Ovary (tissue), 9 donors: ENCODE results near the gene FAS. TPM values are rescaled to one million over a fixed set of nuclear protein-coding genes. Genes with fewer than 3 reads are reported as not detected.

ENCODE experiments used
- DNase-seq, 5 donors: peaks; one replicate each; pipeline ENCODE4 v3.0.0-alpha.2; 2019 to 2020
- H3K27ac ChIP-seq, 2 donors: fragments of 200-600 bp; one replicate each; pipeline versions ENCODE4 v1.5.1 to v1.8.0; 2019 to 2022
- H3K27me3 ChIP-seq: fragments of 200-600 bp; one replicate; pipeline ENCODE4 v1.8.0; 2022
- H3K36me3 ChIP-seq: fragments of 200-600 bp; sonication (generic); one replicate; pipeline ENCODE4 v1.5.1; 2019
- H3K4me1 ChIP-seq: one replicate; pipeline ENCODE4 v1.8.1; 2013; ENCODE audit warnings: mild to moderate bottlenecking, moderate library complexity; ENCODE audit not compliant: insufficient read depth
- H3K4me3 ChIP-seq: fragments of 200-600 bp; sonication (generic); one replicate; pipeline ENCODE4 v1.5.1; 2017
- H3K9me3 ChIP-seq, 2 donors: fragments of 200-600 bp in 1 of 2; sonication (generic) in 1 of 2; one replicate each; pipeline versions ENCODE4 v1.5.1 to v1.8.1; 2013 to 2019; ENCODE audit warnings: mild to moderate bottlenecking in 1 of 2, moderate library complexity in 1 of 2
- EP300 ChIP-seq: sonication (generic); formaldehyde crosslinking; IDR thresholded peaks from one replicate; pipeline ENCODE4 v1.6.1; 2017; ENCODE audit warnings: antibody characterized with exemption
- POLR2A ChIP-seq: fragments of 450-650 bp; IDR thresholded peaks from one replicate; pipeline ENCODE4 v1.6.1; 2017; ENCODE audit warnings: antibody characterized with exemption, mild to moderate bottlenecking, moderate library complexity
- WGBS, 3 donors: extraction: QIAGEN DNeasy Blood & Tissue Kit in 1 of 3; methylation state at CpG; one replicate each; pipeline versions ENCODE4 v1.1.5 to v1.1.7; 2013 to 2017; 5-methylcytosine and 5-hydroxymethylcytosine counted together
- intact Hi-C, 4 donors: fragments of 100-400 bp; cut with DNase I; formaldehyde crosslinking; loops; one replicate each; pipeline versions ENCODE4 v1.11.0 to v1.15.1; 2022 to 2023
- polyA plus RNA-seq, 2 donors: library from polyadenylated mRNA; stranded (reverse); fragments of 200-250 nt in 1 of 2; fragments of 350-450 nt in 1 of 2; fragmentation: Illumina TruSeq in 1 of 2; extraction: RNeasy Lipid Tissue Mini Kit (QIAGEN cat#74804) in 1 of 2; gene quantifications; one replicate each; pipeline ENCODE4 v1.2.3, GENCODE V29; 2013 to 2014
- total RNA-seq, 7 donors: library from RNA; depleted of rRNA in 2 of 7; stranded (reverse); fragments of >200 nt in 2 of 7; fragmentation: NEBNext Ultra II Directional in 3 of 7; extraction: Animal tissue kit (Norgen Biotek cat#: 25700) in 3 of 7; gene quantifications; one replicate each; pipeline versions ENCODE4 v1.1.0 to v1.2.4, GENCODE V29; 2016 to 2023
- TF ChIP-seq, protein P1 (sequence below), 3 donors: fragments of 450-650 bp in 2 of 3; fragments of 200-600 bp in 1 of 3; IDR thresholded peaks; one replicate each; pipeline versions ENCODE4 v1.5.1 to v1.8.0; 2016 to 2022; ENCODE audit warnings: antibody characterized with exemption in 3 of 3, mild to moderate bottlenecking in 1 of 3
- donor health status: DM: no; HTN: no; CAD: no; lungs with moderate emphysema.
- donor health status: DM: no; HTN: no; CAD: no.
- donor health status: Bipolar disorder and iron deficiency.
- donor health status: DM: yes; HTN: yes; CAD: no.
- donor health status: DM: no; HTN: no; CAD: no.
- donor health status: DM: yes; HTN: yes; CAD: no.

Gene FAS
- total and polyA plus RNA-seq, 9 donors, result 33.1 to 75.9 (median 43.5) TPM

DNA sequence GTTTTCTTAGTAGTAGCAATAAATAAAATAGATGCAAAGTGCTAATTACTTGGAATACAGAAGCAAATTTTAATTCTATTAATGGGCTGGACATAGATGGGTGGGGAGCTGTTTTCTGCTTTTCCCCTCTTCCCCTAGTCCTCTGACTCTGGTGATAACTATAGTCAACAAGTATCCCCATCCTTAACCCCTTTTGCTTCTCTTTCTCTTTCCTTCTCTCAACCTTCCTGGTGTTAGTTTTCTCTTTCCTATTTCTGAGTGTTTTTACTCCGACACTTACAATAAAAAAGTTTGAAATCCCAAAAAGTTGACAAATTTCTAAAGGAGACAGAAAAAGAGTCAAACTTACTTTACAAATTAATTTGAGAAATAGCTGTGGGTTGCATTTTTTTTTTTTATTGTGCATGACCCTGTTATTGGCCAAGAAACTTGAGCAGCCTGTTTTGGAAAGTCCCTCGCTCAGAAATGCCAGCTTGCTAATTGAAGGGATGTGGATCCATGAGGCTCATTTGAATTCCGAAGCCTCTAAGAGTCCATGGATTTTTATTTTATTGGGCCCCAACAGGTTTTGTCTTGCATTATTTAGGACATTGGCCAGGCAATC lies 2.4 kb downstream of the FAS start:
- Histone ChIP-seq H3K4me1 (peaks cover 7% of the 10 kb centered on the region), H3K36me3 (no peaks in the 10 kb centered on the region), H3K4me3 (peak overlapping the region; percentile 88), H3K27ac (peak overlapping the region; percentile 35 to 99), H3K27me3 (no peaks in the 10 kb centered on the region), H3K9me3 (no peaks in the 10 kb centered on the region)
- TF ChIP-seq POLR2A (no peak), EP300 (no peak)
- TF ChIP-seq, protein P1, sequence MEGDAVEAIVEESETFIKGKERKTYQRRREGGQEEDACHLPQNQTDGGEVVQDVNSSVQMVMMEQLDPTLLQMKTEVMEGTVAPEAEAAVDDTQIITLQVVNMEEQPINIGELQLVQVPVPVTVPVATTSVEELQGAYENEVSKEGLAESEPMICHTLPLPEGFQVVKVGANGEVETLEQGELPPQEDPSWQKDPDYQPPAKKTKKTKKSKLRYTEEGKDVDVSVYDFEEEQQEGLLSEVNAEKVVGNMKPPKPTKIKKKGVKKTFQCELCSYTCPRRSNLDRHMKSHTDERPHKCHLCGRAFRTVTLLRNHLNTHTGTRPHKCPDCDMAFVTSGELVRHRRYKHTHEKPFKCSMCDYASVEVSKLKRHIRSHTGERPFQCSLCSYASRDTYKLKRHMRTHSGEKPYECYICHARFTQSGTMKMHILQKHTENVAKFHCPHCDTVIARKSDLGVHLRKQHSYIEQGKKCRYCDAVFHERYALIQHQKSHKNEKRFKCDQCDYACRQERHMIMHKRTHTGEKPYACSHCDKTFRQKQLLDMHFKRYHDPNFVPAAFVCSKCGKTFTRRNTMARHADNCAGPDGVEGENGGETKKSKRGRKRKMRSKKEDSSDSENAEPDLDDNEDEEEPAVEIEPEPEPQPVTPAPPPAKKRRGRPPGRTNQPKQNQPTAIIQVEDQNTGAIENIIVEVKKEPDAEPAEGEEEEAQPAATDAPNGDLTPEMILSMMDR (IDR thresholded peaks at IDR 0.05), result no peak
- 10 to 14% (median 11%) methylated on average over 3 of the region's 3 CpGs for WGBS, 3 donors
- no peak for DNase-seq
- intact Hi-C loops, result loop anchor here in 1 of 4 donors (5.0 kb wide), 1 partner anchor 56 kb away; no protein-coding TSS in a partner anchor

DNA sequence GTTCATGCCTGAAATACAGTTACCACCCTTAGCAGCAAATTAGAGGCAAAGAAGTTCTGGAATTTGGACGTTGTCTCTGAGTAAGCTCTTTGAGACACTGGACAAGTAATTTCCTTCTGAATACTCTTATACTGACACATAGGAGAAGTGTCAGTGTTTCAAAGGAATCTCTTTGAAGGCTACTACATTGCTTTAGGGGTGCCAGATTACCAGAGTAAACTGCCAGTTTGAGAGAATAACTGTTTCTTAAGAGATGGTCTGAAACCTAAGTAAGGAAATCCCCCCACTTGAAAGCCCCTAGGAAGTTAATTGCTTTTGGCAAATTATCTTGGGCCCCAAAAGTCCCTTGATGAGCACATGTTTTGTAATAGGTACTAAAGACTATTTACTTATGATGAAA lies 3.4 kb downstream of the FAS start:
- Histone ChIP-seq H3K9me3 (no peaks in the 10 kb centered on the region), H3K27me3 (no peaks in the 10 kb centered on the region), H3K27ac (peak overlapping the region in 1 of 2 donors; percentile 99), H3K36me3 (no peaks in the 10 kb centered on the region), H3K4me3 (peak overlapping the region; percentile 88), H3K4me1 (peaks cover 10% of the 10 kb centered on the region)
- 6 to 10% (median 9%) methylated on average over 1 of the region's 1 CpG for WGBS, 3 donors
- TF ChIP-seq EP300 (no peak), POLR2A (no peak)
- TF ChIP-seq, protein P1 (IDR thresholded peaks at IDR 0.05), result no peak
- intact Hi-C loops, result loop anchor here in 1 of 4 donors (5.0 kb wide), 1 partner anchor 57 kb away; no protein-coding TSS in a partner anchor
- no peak for DNase-seq

DNA sequence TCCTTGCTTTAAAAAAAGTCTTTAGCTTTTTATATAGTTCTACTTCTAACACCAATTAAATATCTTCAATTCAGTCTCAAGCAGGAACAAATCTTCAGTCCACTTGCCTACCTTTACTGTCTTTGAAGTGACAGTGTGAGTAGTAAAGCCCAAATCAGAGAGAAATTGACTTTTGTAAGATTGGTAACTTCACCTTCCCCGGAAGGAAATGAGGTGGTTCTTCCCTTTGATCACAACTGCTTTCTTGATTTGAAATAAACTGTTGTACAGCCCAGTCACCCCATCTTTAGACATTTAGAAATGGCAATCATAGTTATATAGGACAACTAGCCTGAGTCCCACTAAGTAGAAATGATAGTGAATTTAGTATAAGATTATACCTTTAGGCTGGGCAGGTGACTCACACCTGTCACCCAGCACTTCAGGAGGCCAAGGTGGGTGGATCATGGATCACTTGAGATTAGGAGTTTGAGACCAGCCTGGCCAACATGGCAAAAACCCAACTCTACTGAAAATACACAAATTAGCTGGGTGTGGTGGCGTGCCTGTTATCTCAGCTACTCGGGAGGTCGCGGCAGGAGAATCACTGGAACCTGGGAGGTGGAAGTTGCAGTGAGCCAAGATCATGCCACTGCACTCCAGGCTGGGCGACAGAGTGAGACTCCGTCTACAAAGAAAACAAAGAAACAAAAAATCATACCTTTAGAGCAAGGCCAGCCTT lies 4.7 kb downstream of the FAS start:
- no peaks in the 10 kb centered on the region for H3K9me3 ChIP-seq
- no peaks in the 10 kb centered on the region for H3K36me3 ChIP-seq
- TF ChIP-seq, protein P1 (IDR thresholded peaks at IDR 0.05), result no peak
- TF ChIP-seq EP300 (no peak), POLR2A (no peak)
- H3K27me3 ChIP-seq, result no peaks in the 10 kb centered on the region
- H3K27ac ChIP-seq, result peak overlapping the region; percentile 67 to 99
- DNase-seq, result no peak
- intact Hi-C loops, result no loop called here
- H3K4me3 ChIP-seq, result peak overlapping the region; percentile 13
- WGBS, 3 donors, result 41 to 55% (median 46%) methylated on average over 7 of the region's 7 CpGs
- H3K4me1 ChIP-seq, result peaks cover 8% of the 10 kb centered on the region

DNA sequence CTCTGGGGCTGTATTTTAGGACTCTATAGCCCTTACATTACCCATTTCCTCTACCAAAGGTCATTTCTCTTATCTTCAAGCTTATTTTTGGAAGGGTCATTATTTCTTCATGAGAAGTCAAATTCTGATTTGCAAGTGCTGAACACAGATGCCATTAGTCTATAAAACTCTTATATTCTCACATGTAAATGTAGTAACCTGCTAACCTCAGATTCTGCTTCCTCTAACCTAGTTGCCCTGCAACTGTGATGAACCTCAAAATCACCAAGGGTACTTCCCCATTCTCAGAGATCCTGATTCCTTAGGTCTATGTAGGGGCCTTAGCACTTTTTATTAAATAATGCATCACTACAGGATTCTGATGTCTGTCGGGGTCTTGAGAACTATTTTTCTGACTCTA lies 6.3 kb downstream of the FAS start:
- H3K9me3 ChIP-seq, result no peaks in the 10 kb centered on the region
- no peaks in the 10 kb centered on the region for H3K36me3 ChIP-seq
- TF ChIP-seq POLR2A, result no peak
- TF ChIP-seq, protein P1 (IDR thresholded peaks at IDR 0.05), result no peak
- TF ChIP-seq EP300, result no peak
- no peaks in the 10 kb centered on the region for H3K27me3 ChIP-seq
- 62 to 78% (median 78%) methylated on average over 1 of the region's 1 CpG for WGBS, 3 donors
- peaks cover 10% of the 10 kb centered on the region for H3K4me1 ChIP-seq
- H3K27ac ChIP-seq, result peak overlapping the region; percentile 48 to 99
- intact Hi-C loops, result no loop called here
- DNase-seq, result no peak
- no peak overlapping the region for H3K4me3 ChIP-seq
